Prostate gland (tissue), 2 donors: ENCODE data around the gene FAM114A1. TPM values are rescaled to one million over a fixed set of nuclear protein-coding genes. Genes with fewer than 3 reads are reported as not detected.

Source experiments
- DNase-seq: peaks from one replicate; pipeline ENCODE4 v3.0.0-alpha.2; 2019; ENCODE audit warnings: low spot score
- H3K27ac ChIP-seq, 2 donors: fragments of 200-600 bp; sonication (generic); 2 replicates each; pipeline ENCODE4 v1.5.1; 2017 to 2019
- H3K27me3 ChIP-seq: fragments of 200-600 bp; sonication (generic); replicated peaks from 2 replicates; pipeline ENCODE4 v1.5.1; 2019; ENCODE audit not compliant: insufficient read depth
- H3K36me3 ChIP-seq, 2 donors: fragments of 200-600 bp; sonication (generic); 1 replicate in 1 of 2; 2 replicates in 1 of 2; pipeline versions ENCODE4 v1.5.1 to v1.8.1; 2017 to 2019
- H3K4me1 ChIP-seq: fragments of 200-600 bp; sonication (generic); replicated peaks from 2 replicates; pipeline ENCODE4 v1.5.1; 2019
- H3K4me3 ChIP-seq, 2 donors: fragments of 200-600 bp; sonication (generic); 2 replicates each; pipeline ENCODE4 v1.5.1; 2017 to 2019
- H3K9me3 ChIP-seq: fragments of 200-600 bp; sonication (generic); 2 replicates; pipeline ENCODE4 v1.5.1; 2017
- POLR2A ChIP-seq: fragments of 450-650 bp; IDR thresholded peaks from one replicate; pipeline ENCODE4 v1.6.1; 2016; ENCODE audit warnings: antibody characterized with exemption, mild to moderate bottlenecking
- POLR2AphosphoS5 ChIP-seq: sonication (generic); formaldehyde crosslinking; IDR thresholded peaks from one replicate; pipeline ENCODE4 v1.6.1; 2017; ENCODE audit warnings: antibody characterized with exemption
- WGBS: methylation state at CpG from one replicate; pipeline ENCODE4 v1.1.5; 2018; 5-methylcytosine and 5-hydroxymethylcytosine counted together
- intact Hi-C: fragments of 100-400 bp; cut with DNase I; formaldehyde crosslinking; loops from one replicate; pipeline ENCODE4 v1.14.2; 2022
- total RNA-seq, 2 donors: library from RNA; depleted of rRNA; stranded (reverse); fragments of >200 nt; gene quantifications; one replicate each; pipeline ENCODE4 v1.1.0, GENCODE V29; 2016
- TF ChIP-seq, protein P1 (sequence below), 4 experiments: fragments of 200-600 bp in 2 of 4; fragments of 450-650 bp in 2 of 4; sonication (generic) in 2 of 4; IDR thresholded peaks; 1 replicate in 3 of 4; 2 replicates in 1 of 4; pipeline ENCODE4 v1.5.1; 2016 to 2019; ENCODE audit warnings: antibody characterized with exemption in 4 of 4, mild to moderate bottlenecking in 2 of 4, moderate library complexity in 2 of 4

FAM114A1 gene
- total RNA-seq, 2 donors from 2014 or later = 117 to 118 TPM

DNA sequence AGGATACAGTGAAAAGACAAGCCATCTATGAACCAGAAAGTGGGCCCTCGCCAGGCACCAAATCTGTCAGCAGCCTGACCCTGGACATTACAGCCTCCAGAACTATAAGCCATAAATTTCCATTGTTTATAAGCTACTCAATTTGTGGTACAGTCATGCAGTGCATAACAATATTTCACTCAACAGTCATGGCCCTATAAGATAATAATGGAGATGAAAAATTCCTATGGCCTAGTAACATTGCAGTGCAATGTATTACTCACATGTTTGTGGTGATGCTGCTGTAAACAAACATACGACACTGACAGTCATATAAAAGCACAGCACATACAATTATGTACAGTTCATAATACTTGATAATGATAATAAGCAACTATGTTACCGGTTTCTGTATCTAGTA is 45.9 kb upstream of the FAM114A1 start:
- no peaks in the 10 kb centered on the region for H3K9me3 ChIP-seq
- no peaks in the 10 kb centered on the region for H3K4me1 ChIP-seq
- TF ChIP-seq POLR2AphosphoS5 = no peak
- TF ChIP-seq, protein P1, sequence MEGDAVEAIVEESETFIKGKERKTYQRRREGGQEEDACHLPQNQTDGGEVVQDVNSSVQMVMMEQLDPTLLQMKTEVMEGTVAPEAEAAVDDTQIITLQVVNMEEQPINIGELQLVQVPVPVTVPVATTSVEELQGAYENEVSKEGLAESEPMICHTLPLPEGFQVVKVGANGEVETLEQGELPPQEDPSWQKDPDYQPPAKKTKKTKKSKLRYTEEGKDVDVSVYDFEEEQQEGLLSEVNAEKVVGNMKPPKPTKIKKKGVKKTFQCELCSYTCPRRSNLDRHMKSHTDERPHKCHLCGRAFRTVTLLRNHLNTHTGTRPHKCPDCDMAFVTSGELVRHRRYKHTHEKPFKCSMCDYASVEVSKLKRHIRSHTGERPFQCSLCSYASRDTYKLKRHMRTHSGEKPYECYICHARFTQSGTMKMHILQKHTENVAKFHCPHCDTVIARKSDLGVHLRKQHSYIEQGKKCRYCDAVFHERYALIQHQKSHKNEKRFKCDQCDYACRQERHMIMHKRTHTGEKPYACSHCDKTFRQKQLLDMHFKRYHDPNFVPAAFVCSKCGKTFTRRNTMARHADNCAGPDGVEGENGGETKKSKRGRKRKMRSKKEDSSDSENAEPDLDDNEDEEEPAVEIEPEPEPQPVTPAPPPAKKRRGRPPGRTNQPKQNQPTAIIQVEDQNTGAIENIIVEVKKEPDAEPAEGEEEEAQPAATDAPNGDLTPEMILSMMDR (IDR thresholded peaks at IDR 0.05) = no peak
- no peak overlapping the region for H3K27ac ChIP-seq
- DNase-seq = no peak
- no peaks in the 10 kb centered on the region for H3K27me3 ChIP-seq
- intact Hi-C loops = no loop called here
- 88% methylated on average over 3 of the region's 3 CpGs for WGBS
- H3K4me3 ChIP-seq = no peak overlapping the region
- H3K36me3 ChIP-seq = no peaks in the 10 kb centered on the region

DNA sequence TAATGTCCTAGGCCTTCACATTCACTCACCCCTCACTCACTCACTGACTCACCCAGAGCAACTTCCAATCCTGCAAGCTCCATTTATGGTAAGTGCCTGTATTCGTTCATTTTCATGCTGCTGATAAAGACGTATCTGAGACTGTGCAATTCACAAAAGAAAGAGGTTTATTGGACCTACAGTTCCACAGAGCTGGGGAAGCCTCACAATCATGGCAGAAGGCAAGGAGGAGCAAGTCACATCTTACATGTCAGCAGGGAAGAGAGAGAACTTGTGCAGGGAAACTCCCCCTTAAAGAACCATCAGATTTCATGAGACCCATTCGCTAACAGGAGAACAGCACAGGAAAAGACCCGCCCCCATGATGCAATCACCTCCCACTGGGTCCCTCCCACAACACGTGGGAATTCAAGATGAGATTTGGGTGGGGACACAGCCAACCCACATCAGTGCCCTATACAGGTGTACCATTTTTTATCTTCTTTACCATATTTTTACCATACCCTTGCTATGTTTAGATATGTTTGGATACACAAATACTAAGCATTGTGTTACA is 44.8 kb upstream of the FAM114A1 start:
- H3K27me3 ChIP-seq = no peaks in the 10 kb centered on the region
- H3K4me1 ChIP-seq = no peaks in the 10 kb centered on the region
- H3K4me3 ChIP-seq = no peak overlapping the region
- TF ChIP-seq POLR2AphosphoS5 = no peak
- TF ChIP-seq, protein P1 (IDR thresholded peaks at IDR 0.05) = no peak
- no peak for TF ChIP-seq POLR2A
- no peak for DNase-seq
- no peak overlapping the region for H3K27ac ChIP-seq
- no peaks in the 10 kb centered on the region for H3K36me3 ChIP-seq
- intact Hi-C loops = no loop called here
- no peaks in the 10 kb centered on the region for H3K9me3 ChIP-seq
- WGBS = 93% methylated on average over 5 of the region's 5 CpGs

DNA sequence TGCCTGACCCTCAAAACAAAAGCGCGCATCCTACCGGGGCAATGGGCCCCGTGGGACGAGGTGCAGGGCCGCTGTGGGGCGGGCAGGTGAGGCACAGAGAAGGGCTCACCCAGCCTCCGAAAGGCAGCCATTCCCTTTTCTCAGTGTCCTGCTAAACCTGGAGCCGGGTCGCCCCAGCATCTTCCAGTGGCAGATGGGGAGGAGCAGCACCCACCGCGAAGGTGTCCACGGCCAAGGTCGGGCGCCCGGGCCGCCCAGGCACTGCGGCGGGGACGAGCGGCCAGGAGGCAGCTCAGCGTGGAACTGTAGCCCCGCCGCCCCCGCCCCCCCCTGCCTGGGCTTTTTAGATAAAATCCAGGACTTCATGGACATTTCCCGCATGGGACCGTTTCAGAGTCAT is 43.8 kb upstream of the FAM114A1 start:
- 93% methylated on average over 27 of the region's 27 CpGs for WGBS
- Histone ChIP-seq H3K9me3 (no peaks in the 10 kb centered on the region), H3K36me3 (no peaks in the 10 kb centered on the region), H3K4me1 (no peaks in the 10 kb centered on the region), H3K27me3 (no peaks in the 10 kb centered on the region), H3K4me3 (no peak overlapping the region), H3K27ac (no peak overlapping the region)
- intact Hi-C loops = no loop called here
- no peak for DNase-seq
- no peak for TF ChIP-seq POLR2A
- no peak for TF ChIP-seq POLR2AphosphoS5
- TF ChIP-seq, protein P1 (IDR thresholded peaks at IDR 0.05) = no peak

DNA sequence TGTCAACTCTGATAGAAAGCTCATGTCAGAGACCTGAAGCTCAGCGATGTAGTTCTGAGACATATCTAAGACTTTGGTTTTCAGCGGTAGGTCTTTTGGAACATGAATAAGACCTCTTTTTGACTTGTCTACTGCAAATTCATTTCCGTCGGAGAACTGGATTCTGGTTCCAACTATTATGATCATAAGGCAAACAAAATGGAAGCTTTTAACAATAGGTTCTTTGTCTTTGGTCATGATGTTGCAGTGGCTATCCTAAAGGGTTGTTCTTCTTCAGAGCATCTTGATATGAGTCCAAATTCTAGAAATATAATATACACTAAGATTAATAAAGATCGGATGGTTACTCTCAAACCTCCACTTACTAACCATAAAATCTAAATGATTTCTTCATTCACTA is 38.4 kb upstream of the FAM114A1 start:
- 64% methylated on average over 5 of the region's 5 CpGs for WGBS
- Histone ChIP-seq H3K36me3 (no peaks in the 10 kb centered on the region), H3K4me1 (no peaks in the 10 kb centered on the region), H3K27ac (no peak overlapping the region), H3K4me3 (no peak overlapping the region), H3K9me3 (no peaks in the 10 kb centered on the region), H3K27me3 (no peaks in the 10 kb centered on the region)
- no peak for DNase-seq
- intact Hi-C loops = no loop called here
- TF ChIP-seq, protein P1 (IDR thresholded peaks at IDR 0.05) = no peak
- no peak for TF ChIP-seq POLR2AphosphoS5
- TF ChIP-seq POLR2A = no peak

DNA sequence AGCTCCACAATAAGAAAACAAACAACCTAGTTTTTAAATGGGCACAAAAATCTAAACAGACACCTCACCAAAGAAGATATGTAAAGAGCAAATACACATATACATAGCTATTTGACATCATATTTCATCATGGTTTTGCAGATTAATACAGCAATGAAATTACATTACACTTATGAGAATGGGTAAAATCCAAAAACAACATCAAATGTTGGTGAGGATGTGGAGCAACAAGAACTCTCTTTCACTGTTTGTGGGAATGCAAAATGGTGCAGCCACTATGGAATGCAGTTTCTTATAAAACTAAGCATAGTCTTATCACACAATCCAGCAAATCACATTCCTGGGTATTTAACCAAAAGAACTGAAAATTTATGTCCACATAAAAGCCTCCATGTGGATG is 36.0 kb upstream of the FAM114A1 start:
- H3K36me3 ChIP-seq = no peaks in the 10 kb centered on the region
- DNase-seq = no peak
- intact Hi-C loops = no loop called here
- H3K27me3 ChIP-seq = no peaks in the 10 kb centered on the region
- no peak overlapping the region for H3K4me3 ChIP-seq
- H3K9me3 ChIP-seq = no peaks in the 10 kb centered on the region
- no peak for TF ChIP-seq POLR2A
- TF ChIP-seq POLR2AphosphoS5 = no peak
- TF ChIP-seq, protein P1 (IDR thresholded peaks at IDR 0.05) = no peak
- H3K4me1 ChIP-seq = no peaks in the 10 kb centered on the region
- no peak overlapping the region for H3K27ac ChIP-seq
